Stimulated activated CD4-positive, alpha-beta T cell treated with anti-CD3 and anti-CD28 coated beads, Interleukin-1b, Interleukin-23, amount 100 ng/mL, for 48 hours (primary cell): ENCODE measurements around the gene ADCY5.

ENCODE experiments used
- DNase-seq: peaks from one replicate; pipeline ENCODE4 v3.0.0-alpha.2; 2020

The ADCY5 gene

GRCh38 chr3:123424999-123425712 lies 23.7 kb downstream of the ADCY5 start:
- DNase-seq, result no peak

GRCh38 chr3:123424321-123424998 lies 24.4 kb downstream of the ADCY5 start:
- DNase-seq, result no peak

GRCh38 chr3:123423806-123424205 lies 25.1 kb downstream of the ADCY5 start:
- no peak for DNase-seq

- no peak for DNase-seq
Measured at GRCh38 chr3:123423031-123423430, 25.9 kb downstream of the ADCY5 start.

GRCh38 chr3:123422457-123422856 lies 26.4 kb downstream of the ADCY5 start:
- DNase-seq, result no peak

- DNase-seq, result no peak
Measured at GRCh38 chr3:123421353-123422174, 27.3 kb downstream of the ADCY5 start.

- DNase-seq, result no peak
Measured at GRCh38 chr3:123420416-123420968, 28.4 kb downstream of the ADCY5 start.

GRCh38 chr3:123419850-123420297 lies 29.0 kb downstream of the ADCY5 start:
- no peak for DNase-seq

- DNase-seq, result no peak
Measured at GRCh38 chr3:123419181-123419849, 29.6 kb downstream of the ADCY5 start.

GRCh38 chr3:123416647-123417046 lies 32.2 kb downstream of the ADCY5 start:
- no peak for DNase-seq

GRCh38 chr3:123416173-123416572 lies 32.7 kb downstream of the ADCY5 start:
- DNase-seq, result no peak

GRCh38 chr3:123414973-123415775 lies 33.7 kb downstream of the ADCY5 start:
- no peak for DNase-seq

- no peak for DNase-seq
Measured at GRCh38 chr3:123412811-123413604, 35.9 kb downstream of the ADCY5 start.

- no peak for DNase-seq
Measured at GRCh38 chr3:123412076-123412475, 36.8 kb downstream of the ADCY5 start.

- DNase-seq, result no peak
Measured at GRCh38 chr3:123411340-123412040, 37.4 kb downstream of the ADCY5 start.

- no peak for DNase-seq
Measured at GRCh38 chr3:123410149-123410515, 38.8 kb downstream of the ADCY5 start.

GRCh38 chr3:123409443-123410148 lies 39.3 kb downstream of the ADCY5 start:
- DNase-seq, result no peak

GRCh38 chr3:123406598-123406997 lies 42.3 kb downstream of the ADCY5 start:
- DNase-seq, result no peak

GRCh38 chr3:123405936-123406510 lies 42.9 kb downstream of the ADCY5 start:
- no peak for DNase-seq
